HPDE6-E6E7 (cell line): Measurements from ENCODE around the gene KIAA0040.

Experiments used
- DNase-seq: peaks from one replicate; pipeline ENCODE4 v3.0.0; 2011; ENCODE audit warnings: missing footprints; ENCODE audit errors: extremely low spot score

The KIAA0040 gene

GRCh38 chr1:175200678-175201521, 8.3 kb upstream of the KIAA0040 start:
- no peak for DNase-seq

DNA sequence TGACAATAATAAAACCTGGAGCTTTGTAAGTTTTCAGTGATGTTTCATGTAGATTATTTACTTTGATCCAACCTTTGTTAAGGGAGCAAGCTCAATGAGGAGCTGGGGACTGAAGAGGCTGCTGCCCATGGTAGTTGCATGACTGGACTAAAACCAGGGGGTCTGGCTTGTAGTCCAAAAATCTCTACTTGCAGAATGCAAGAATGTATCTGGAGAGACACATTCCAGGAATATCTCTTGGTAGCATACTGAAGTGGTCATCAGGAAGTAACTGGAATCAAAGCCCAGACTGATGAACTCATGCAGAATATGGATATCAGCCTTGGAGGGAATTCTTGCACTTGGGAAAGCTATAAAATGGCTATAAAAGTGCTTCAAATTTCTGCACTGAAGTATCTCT, 5.8 kb upstream of the KIAA0040 start:
- DNase-seq: no peak

DNA sequence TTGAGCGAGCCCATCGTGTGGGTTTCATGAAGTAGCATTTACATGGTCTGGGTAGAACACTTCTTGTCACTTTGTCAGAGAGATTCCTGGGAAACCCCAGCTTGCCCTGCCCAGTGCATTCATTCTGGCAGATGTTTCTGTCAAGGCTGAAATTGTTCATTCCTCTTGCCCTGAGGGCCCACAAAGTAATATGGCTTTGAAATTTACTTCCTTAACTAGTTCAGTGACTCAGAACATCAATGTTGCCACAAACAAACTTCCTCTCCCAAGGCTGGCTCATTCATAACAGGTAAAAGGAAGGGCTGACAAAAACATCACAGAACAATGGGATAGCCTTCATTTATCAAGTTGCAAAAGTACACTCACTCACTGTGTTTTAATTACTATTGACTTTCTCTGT, 5.0 kb upstream of the KIAA0040 start:
- peak; percentile 78 for DNase-seq

DNA sequence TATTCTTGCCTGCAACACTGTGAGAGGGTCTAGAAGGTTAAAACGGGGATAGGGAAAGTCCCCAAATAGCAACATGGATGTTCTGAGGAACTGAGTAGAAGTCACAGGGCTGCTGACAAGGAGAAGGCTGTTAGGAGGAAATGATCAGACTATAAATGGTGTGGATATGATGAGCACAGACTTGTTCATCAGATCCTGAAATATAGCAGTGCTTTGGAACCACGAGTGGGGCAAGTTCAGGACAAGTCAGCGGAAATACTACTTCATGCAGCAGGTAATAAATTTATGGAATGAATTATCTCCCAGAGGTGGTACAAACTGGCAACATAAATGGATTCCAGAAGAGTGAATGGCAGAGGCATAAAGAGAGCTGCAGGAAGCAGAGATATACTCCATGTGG, 3.2 kb upstream of the KIAA0040 start:
- no peak for DNase-seq

GRCh38 chr1:175195281-175195680, 2.7 kb upstream of the KIAA0040 start:
- no peak for DNase-seq

- no peak for DNase-seq
Observed at GRCh38 chr1:175193527-175193910, 943 bp upstream of the KIAA0040 start.

- DNase-seq: no peak
Observed at GRCh38 chr1:175192111-175192629, 406 bp downstream of the KIAA0040 start.

DNA sequence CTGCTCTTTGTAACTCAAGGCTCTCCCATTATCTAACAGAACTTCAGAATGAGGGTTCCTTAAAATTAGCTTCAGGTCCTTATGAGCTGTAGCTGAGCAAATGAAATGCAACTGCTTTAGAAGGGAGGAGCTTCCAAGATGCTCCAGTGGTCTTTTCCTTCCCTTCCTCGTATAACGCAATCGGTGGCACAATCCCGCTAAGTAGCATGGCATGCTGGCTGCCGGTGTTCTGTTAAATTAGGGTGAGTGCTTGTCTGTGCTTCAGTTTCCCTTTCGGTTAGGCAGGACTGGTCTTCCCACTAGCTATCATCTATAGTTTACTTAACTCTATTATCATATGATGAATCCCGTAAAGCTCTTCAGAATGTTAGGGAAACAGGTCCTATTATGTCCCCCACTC, 917 bp downstream of the KIAA0040 start:
- peak; percentile 45 for DNase-seq

DNA sequence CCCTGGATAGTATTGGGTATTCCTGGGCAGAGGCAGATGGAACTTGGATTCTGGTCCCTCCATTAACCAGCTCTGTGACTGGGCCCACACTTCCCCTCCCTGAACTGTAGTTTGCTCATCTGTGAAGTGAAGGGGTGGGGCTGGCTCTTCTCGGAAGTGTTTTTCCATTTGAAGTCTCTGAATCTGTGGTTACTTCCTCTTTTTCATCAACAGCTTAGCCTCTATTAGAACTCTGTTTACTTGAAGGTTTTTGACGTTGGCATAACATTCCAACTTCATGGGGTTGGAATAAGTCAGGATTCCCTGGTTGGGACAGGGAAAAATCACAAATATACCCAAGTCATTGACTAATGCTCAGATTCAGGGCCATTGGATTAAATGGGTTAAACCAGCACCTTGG, 3.6 kb downstream of the KIAA0040 start:
- DNase-seq: no peak

- DNase-seq: no peak
Observed at GRCh38 chr1:175186433-175187160, 6.0 kb downstream of the KIAA0040 start.

- DNase-seq: no peak
Observed at GRCh38 chr1:175185903-175186302, 6.7 kb downstream of the KIAA0040 start.

GRCh38 chr1:175183586-175183985, 9.0 kb downstream of the KIAA0040 start:
- no peak for DNase-seq

DNA sequence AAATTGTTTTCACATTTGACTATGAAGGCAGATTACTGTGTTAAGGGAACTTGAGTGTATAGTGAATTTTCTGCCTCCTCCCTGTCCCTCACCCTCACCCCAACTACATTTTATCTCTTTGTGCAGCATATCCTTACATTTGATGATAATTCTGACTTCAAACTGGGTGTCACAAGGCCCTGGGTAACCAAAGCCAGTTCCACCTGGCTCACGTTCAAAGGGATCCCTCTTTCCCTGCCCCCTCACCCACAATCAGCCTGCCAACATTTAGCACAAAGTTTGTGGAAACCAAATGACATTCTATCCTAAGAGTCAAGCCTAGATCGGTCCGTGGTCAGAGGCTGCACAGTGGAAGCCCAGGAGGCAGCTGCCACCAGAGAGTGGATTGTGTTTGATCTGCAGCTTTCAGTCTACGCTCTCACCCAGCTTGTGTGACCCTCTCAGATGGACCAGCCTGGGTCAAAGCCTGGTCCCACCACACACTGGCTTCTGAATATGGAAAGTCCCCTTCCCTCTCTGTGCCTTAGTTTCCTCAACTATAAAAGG, 10.3 kb downstream of the KIAA0040 start:
- no peak for DNase-seq

DNA sequence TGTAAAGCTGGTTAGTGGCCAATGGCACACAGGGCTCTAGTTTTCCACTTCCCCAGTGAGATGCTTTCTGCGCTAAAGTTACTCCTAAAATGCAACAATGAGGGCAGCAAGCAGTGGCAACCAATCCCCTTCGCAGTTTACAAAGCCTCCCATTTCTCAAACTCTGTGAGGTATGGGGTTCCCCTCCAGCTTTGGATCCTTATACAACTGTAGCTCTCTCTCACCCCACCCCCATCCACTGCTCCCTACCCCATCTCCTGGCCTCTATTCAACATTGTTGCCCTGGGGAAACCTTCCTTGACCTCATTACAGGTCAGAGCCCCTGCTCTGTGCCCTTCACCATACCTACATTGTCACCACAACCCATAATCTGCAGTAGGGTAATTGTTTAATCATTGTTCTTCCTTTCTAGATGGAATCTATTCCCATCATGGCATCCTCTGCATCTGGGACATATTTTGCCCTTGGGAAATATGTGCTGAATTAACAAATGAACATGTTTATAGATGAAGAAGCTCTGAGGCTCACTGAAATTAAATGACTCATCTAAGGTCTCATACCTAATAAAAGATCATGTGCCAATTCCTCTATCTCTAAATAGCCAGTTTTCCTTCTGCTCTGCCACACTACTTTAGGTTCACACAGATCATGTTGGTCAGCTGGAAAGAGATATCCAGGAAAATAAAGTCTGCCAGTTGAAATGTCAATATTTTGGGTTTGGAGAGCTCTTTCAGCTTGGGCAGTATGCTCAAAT, 12.6 kb downstream of the KIAA0040 start:
- no peak for DNase-seq

DNA sequence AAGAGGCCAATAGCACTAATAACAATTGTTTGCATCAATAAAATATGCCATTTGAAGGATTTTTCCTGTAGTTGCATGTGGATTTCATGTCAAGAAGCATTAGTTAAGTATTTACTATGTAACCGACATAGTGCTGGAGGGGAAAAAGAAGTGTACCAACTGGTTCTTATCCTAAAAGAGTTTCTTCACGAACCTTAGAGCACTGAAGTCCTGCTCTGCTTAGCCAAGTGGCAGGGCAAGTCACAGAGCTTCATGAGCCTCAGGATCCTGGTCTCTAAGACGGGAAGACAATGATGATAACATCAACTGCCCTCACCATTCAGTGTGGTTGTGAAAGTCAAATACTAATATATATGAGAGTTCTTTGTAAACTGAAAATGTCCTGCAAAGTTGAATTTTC, 14.1 kb downstream of the KIAA0040 start:
- no peak for DNase-seq

DNA sequence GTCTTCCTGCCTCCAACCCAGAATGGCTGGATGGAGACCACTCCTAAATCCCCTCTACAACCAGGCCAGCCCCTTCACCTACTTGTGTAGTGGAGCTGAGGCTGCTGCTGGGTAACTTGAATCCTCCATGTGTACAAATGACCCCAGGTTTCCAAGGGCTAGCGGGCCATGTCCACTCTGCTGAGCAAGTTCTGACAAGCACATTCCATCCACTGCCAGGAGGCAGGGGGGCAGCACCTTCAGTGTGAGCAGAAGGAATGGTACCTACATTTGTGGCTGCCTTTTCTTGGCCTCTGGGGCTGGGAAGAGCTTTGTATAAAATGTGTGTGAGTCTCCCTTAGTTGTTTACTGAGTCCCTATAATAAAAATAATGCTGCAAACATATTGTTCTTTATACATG, 14.5 kb downstream of the KIAA0040 start:
- DNase-seq: no peak

DNA sequence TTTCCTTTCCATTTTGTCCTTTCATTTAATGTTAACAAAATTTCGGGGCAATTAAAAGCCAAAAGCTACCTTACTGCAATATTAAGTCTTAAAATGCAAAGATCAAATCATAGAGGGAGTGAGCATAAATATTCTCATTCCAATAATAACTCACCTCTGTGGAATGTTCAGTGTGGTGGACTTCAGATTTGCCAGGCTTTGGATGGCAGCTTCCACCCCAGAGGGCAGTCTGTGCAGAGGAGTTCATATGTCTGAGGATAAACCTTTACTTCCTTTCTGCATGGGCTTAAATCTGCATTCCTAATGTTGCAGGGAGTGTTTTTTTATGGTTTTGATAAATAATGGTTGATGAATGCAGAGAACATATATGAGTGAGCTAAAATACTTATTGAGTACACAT, 16.3 kb downstream of the KIAA0040 start:
- no peak for DNase-seq

DNA sequence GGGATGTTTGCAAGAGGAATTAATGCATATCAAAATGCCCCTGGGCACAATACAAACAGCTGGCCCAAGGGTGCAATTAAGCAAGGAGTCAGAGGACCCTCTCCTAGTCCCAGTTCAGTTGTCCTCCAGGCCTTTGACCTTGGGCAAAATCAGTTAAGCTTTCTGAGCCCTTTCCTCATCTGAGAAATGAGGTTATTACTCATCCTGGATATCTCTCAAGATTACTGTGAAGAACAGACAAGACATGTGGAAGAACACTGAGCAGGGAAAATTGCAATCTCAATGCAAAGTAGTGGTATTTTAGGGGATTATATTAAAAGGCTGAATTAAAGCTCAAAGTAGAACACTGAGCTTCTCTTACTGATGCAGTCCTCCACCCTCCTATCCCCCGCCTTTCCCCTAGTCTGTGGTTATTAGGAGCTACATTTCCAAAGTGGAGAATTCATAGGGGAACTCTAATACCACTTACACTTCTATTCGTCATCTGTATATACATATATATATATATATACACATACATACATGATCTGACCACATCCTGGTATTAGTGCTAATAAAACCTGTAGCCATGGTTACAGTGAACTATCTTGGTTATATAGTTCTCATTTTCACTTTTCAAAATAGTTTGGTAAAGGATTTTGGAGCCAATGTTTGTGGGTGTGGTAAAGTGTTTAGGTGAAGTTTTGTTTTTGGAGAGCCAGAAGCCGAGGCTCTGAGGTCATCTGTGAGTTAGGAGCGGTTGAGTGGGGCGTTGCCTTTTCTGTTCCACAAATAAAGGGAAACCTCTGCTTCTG, 18.1 kb downstream of the KIAA0040 start:
- no peak for DNase-seq

DNA sequence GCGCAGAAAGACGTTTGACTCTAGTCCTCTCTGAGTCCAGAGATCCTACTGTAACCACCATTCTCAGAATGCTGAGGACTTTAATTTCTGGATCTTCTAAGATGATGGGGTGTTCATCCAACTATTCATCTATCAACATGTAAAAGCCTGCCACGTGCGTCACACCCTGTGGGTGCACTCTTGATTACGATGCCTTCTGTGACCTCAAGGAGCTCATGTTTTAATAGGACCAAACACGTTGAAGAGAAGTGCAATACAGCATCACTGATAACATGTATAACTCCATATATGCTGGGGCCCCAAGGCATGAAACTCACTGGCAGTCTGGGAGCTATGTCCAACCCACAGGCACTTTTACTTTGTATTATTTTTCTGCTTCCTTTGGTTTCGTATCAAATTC, 19.0 kb downstream of the KIAA0040 start:
- no peak for DNase-seq

DNA sequence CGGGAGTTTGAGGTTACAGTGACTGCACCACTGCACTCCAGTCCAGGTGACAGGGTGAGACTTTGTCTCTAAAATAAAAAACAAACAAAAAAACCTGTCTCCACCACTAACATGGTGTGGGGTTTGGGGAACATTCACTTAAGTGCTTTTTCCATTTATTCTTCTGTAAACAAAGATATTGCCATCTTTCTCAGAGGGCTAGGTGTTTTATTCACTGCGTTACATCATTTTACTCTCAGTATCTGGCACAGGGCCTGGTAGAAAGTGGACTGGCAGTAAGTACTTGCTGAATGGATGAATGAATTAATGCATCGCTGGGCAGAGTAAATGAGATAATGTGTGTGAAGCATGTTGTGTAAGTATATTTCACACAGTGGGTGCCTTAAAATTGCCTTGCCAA, 20.1 kb downstream of the KIAA0040 start:
- no peak for DNase-seq
